A549 (cell line): ENCODE data around the gene TRIO. TPM values are rescaled to one million over a fixed set of nuclear protein-coding genes. Genes with fewer than 3 reads are reported as not detected.

Experiments used
- ATAC-seq, 2 experiments: fragments of 200-7000 bp in 1 of 2; fragments of >200 bp in 1 of 2; cut with Nextera tagmentation in 1 of 2; cut with Tn5 transposase in 1 of 2; 3 replicates each; pipeline versions ENCODE4 v1.8.0 to v1.9.1; 2018 to 2020; ENCODE audit warnings: mild to moderate bottlenecking in 1 of 2, moderate library complexity in 1 of 2
- CTCF ChIA-PET: fragments of 300-600 bp; sonication (Branson Sonifier 250); formaldehyde crosslinking; extraction: SDS; loops from one replicate; lab custom pipeline; 2021; ENCODE audit warnings: antibody characterized with exemption, inconsistent platforms; lab: Yijun Ruan, JAX
- POLR2A ChIA-PET: fragments of 350-600 bp; formaldehyde crosslinking; extraction: SDS; loops from one replicate; lab custom pipeline; 2021; ENCODE audit warnings: antibody characterized with exemption, inconsistent platforms; lab: Yijun Ruan, JAX
- DNase-seq, 2 experiments: peaks; one replicate each; pipeline versions ENCODE4 v3.0.0 to v3.0.0-alpha.2; 2011 to 2016; ENCODE audit warnings: low read depth in 1 of 2, low spot score in 1 of 2
- FAIRE-seq: peaks from 2 replicates; lab custom pipeline; 2011; peaks lifted over from hg19 to GRCh38; lab: Jason Lieb, UNC
- H3K27ac ChIP-seq, 2 experiments: fragments of >200 bp; sonication (Bioruptor Twin); formaldehyde crosslinking; 3 replicates each; pipeline ENCODE4 v1.5.1; 2016 to 2017
- H3K4me1 ChIP-seq: fragments of >200 bp; sonication (Bioruptor Twin); formaldehyde crosslinking; 3 replicates; pipeline ENCODE4 v1.6.1; 2016
- H3K4me2 ChIP-seq: fragments of >200 bp; sonication (Bioruptor Twin); formaldehyde crosslinking; 3 replicates; pipeline ENCODE4 v1.6.1; 2016
- H3K4me3 ChIP-seq: fragments of >200 bp; sonication (Bioruptor Twin); formaldehyde crosslinking; 3 replicates; pipeline ENCODE4 v1.5.1; 2016
- H3K9me3 ChIP-seq: fragments of >200 bp; sonication (Bioruptor Twin); formaldehyde crosslinking; 3 replicates; pipeline ENCODE4 v1.6.1; 2016
- CBX2 ChIP-seq: fragments of 200-600 bp; sonication (generic); IDR thresholded peaks from 2 replicates; pipeline ENCODE4 v1.6.1; 2016; ENCODE audit warnings: low read depth, mild to moderate bottlenecking, borderline replicate concordance
- CBX8 ChIP-seq: fragments of 200-600 bp; sonication (generic); IDR thresholded peaks from 2 replicates; pipeline ENCODE4 v1.6.1; 2016
- EHF ChIP-seq: fragments of 250-450 bp; sonication (Bioruptor Pico); IDR thresholded peaks from 2 replicates; pipeline ENCODE4 v1.5.0; 2020; ENCODE audit warnings: mild to moderate bottlenecking
- ESRRA ChIP-seq: fragments of 150-350 bp; IDR thresholded peaks from 2 replicates; pipeline ENCODE4 v1.6.1; 2014; ENCODE audit warnings: mild to moderate bottlenecking, low read length, borderline replicate concordance
- FOXS1 ChIP-seq: fragments of 250-450 bp; sonication (Bioruptor Pico); IDR thresholded peaks from 2 replicates; pipeline ENCODE4 v1.5.0; 2020; ENCODE audit warnings: mild to moderate bottlenecking, moderate library complexity
- HEYL ChIP-seq: fragments of 250-450 bp; sonication (Bioruptor Pico); IDR thresholded peaks from 2 replicates; pipeline ENCODE4 v1.8.0; 2021; ENCODE audit warnings: mild to moderate bottlenecking, moderate library complexity
- HOXA7 ChIP-seq: fragments of 250-450 bp; sonication (Bioruptor Pico); IDR thresholded peaks from 2 replicates; pipeline ENCODE4 v1.5.0; 2020; ENCODE audit warnings: mild to moderate bottlenecking, moderate library complexity
- KDM5A ChIP-seq: fragments of 200-600 bp; sonication (generic); IDR thresholded peaks from 2 replicates; pipeline ENCODE4 v1.6.1; 2016; ENCODE audit warnings: antibody characterized with exemption, mild to moderate bottlenecking
- MAZ ChIP-seq: fragments of 150-350 bp; IDR thresholded peaks from 2 replicates; pipeline ENCODE4 v1.6.1; 2014; ENCODE audit warnings: antibody characterized with exemption, low read depth, low read length, borderline replicate concordance
- NR3C1 ChIP-seq: fragments of >200 bp; sonication (Bioruptor Twin); formaldehyde crosslinking; IDR thresholded peaks from 3 replicates; pipeline ENCODE4 v1.6.1; 2017
- RAD21 ChIP-seq, 2 experiments: fragments of >200 bp in 1 of 2; sonication (Bioruptor Twin) in 1 of 2; formaldehyde crosslinking in 1 of 2; IDR thresholded peaks in 1 of 2; conservative IDR thresholded peaks in 1 of 2; 2 replicates in 1 of 2; 3 replicates in 1 of 2; pipeline ENCODE4 v1.6.1; 2012 to 2018; ENCODE audit warnings: inconsistent platforms in 1 of 2
- SMC3 ChIP-seq: fragments of >200 bp; sonication (Bioruptor Twin); formaldehyde crosslinking; IDR thresholded peaks from 3 replicates; pipeline ENCODE4 v1.6.1; 2018; ENCODE audit warnings: inconsistent platforms
- TP53 ChIP-seq: fragments of 250-450 bp; sonication (Bioruptor Pico); IDR thresholded peaks from 2 replicates; pipeline ENCODE4 v1.5.0; 2021; ENCODE audit warnings: mild to moderate bottlenecking, moderate library complexity
- WGBS: methylation state at CpG from one replicate; pipeline ENCODE4 v1.1.6; 2017; ENCODE audit errors: missing lambda C conversion rate; 5-methylcytosine and 5-hydroxymethylcytosine counted together
- polyA plus RNA-seq, 4 experiments: library from polyadenylated mRNA; depleted of rRNA in 3 of 4; stranded (reverse); fragments of >200 nt; fragmentation: RNase III in 1 of 4; extraction: RNeasy Plus Mini Kit Qiagen cat#74134 plus additional on column Dnase treatment in 1 of 4; gene quantifications; 2 replicates in 3 of 4; 3 replicates in 1 of 4; pipeline ENCODE4 v1.2.3, GENCODE V29; 2011 to 2017
- TF ChIP-seq, protein P1 (sequence below): IDR thresholded peaks from 2 replicates; pipeline ENCODE4 v1.6.1; 2012
- TF ChIP-seq, protein P2 (sequence below): fragments of 450-650 bp; IDR thresholded peaks from 2 replicates; pipeline ENCODE4 v1.6.1; 2014; ENCODE audit warnings: antibody characterized with exemption
- TF ChIP-seq, protein P3 (sequence below): fragments of 250-450 bp; sonication (Bioruptor Pico); IDR thresholded peaks from 2 replicates; pipeline ENCODE4 v1.5.0; 2021; ENCODE audit warnings: mild to moderate bottlenecking, moderate library complexity, borderline replicate concordance
- TF ChIP-seq, protein P4 (sequence below): IDR thresholded peaks from 2 replicates; pipeline ENCODE4 v1.6.1; 2012; ENCODE audit warnings: low read depth, borderline replicate concordance

The TRIO gene
- polyA plus RNA-seq, 2 of the 4 experiments (the other 2 are of a cell fraction): 47.5 to 79.0 TPM

DNA sequence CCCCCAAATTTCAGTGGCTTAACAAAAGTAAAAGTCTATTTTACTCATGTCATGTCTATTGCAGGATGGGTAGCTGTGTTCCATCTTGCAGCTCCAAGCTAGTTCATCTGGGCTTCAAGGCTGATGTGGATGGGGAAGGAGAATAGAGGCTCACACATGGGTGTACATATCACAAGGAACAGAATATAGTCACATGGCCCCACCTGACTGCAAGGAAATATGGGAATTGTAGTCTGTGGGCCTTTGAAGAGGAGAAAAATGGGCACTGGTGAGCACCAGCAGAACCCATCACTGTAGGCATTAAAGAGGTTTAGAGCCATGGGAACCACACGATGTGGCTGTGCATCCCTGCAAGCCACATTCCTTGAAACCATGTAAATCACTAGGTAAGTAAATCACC, 17.9 kb upstream of the TRIO start:
- POLR2A ChIA-PET: no interaction called here
- no peak for FAIRE-seq
- CTCF ChIA-PET: no interaction called here

DNA sequence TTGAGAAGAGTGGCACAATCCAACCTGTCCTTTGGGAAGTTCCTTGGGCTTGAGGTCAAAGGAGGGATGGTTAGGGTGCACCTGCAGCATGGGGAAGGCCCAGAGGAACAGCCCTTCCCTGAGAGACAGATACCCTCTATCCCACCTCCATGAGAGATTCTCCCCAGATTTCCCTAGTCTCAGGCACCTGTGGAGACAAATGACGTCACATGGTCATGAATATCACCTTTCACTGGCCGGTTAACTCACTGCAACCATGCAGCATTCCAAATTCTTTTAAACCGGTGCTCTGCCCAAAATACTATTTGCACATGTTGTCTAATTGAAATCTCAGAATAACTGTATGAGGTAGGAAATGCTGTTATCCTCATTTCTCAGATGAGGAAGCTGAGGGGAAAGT, 15.6 kb upstream of the TRIO start:
- H3K4me1 ChIP-seq: no peaks in the 10 kb centered on the region
- ChIA-PET POLR2A (no interaction called here), CTCF (no interaction called here)
- no peaks in the 10 kb centered on the region for H3K9me3 ChIP-seq
- no peak overlapping the region for H3K27ac ChIP-seq
- FAIRE-seq: no peak
- DNase-seq: no peak
- H3K4me2 ChIP-seq: no peak overlapping the region
- WGBS: 72% methylated on average over 3 of the region's 3 CpGs
- TF ChIP-seq ESRRA (no peak), SMC3 (no peak), HOXA7 (CRISPR knock-in tag) (no peak)
- TF ChIP-seq, protein P1, sequence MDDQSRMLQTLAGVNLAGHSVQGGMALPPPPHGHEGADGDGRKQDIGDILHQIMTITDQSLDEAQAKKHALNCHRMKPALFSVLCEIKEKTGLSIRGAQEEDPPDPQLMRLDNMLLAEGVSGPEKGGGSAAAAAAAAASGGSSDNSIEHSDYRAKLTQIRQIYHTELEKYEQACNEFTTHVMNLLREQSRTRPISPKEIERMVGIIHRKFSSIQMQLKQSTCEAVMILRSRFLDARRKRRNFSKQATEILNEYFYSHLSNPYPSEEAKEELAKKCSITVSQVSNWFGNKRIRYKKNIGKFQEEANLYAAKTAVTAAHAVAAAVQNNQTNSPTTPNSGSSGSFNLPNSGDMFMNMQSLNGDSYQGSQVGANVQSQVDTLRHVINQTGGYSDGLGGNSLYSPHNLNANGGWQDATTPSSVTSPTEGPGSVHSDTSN: no peak
- ATAC-seq: no peak
- no peak overlapping the region for H3K4me3 ChIP-seq

More for the DNA sequence above, 17.9 kb upstream of the TRIO start:
- Histone ChIP-seq H3K4me1 (no peaks in the 10 kb centered on the region), H3K4me3 (no peak overlapping the region), H3K9me3 (no peaks in the 10 kb centered on the region), H3K27ac (no peak overlapping the region), H3K4me2 (no peak overlapping the region)
- no peak for TF ChIP-seq RAD21 (conservative IDR thresholded peaks at IDR 0.05 in 1 of 2, IDR thresholded peaks at IDR 0.05 in 1 of 2)
- TF ChIP-seq, protein P2, sequence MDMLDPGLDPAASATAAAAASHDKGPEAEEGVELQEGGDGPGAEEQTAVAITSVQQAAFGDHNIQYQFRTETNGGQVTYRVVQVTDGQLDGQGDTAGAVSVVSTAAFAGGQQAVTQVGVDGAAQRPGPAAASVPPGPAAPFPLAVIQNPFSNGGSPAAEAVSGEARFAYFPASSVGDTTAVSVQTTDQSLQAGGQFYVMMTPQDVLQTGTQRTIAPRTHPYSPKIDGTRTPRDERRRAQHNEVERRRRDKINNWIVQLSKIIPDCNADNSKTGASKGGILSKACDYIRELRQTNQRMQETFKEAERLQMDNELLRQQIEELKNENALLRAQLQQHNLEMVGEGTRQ: 0 out of 2 replicates have a peak, but pooled peaks have one; percentile 18
- peak in 1 of 2 experiments; percentile 60; a peak in 2 of 6 replicates for ATAC-seq
- DNase-seq: no peak
- 92% methylated on average over 1 of the region's 1 CpG for WGBS

DNA sequence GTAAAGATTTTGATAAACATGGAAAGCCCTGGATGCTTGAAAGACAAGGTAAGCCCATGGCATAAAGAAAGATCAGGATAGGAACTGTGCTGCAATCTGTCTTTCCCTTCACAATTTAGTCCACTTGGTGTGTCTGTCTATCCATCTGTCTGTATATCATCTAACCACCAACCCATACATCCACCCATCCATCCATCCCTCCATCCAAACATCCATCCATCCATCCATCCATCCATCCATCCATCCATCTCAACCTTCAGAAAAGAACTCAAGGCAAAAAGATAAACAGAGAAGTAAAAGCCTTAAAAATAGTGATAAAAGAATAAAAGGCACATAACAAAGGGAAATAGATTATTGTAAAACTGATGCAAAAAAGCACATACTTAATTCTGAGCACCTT, 15.1 kb upstream of the TRIO start:
- ChIA-PET CTCF (no interaction called here), POLR2A (no interaction called here)
- DNase-seq (no peak), ATAC-seq (no peak), FAIRE-seq (no peak)
- Histone ChIP-seq H3K27ac (no peak overlapping the region), H3K4me1 (no peaks in the 10 kb centered on the region), H3K4me3 (no peak overlapping the region), H3K9me3 (no peaks in the 10 kb centered on the region)
- TF ChIP-seq TP53 (CRISPR knock-in tag) (no peak), CBX2 (no peak), CBX8 (no peak), MAZ (no peak), KDM5A (no peak), NR3C1 (no peak), FOXS1 (CRISPR knock-in tag) (no peak), HEYL (CRISPR knock-in tag) (no peak), EHF (CRISPR knock-in tag) (no peak), RAD21 (conservative IDR thresholded peaks at IDR 0.05 in 1 of 2, IDR thresholded peaks at IDR 0.05 in 1 of 2) (no peak)
- TF ChIP-seq, protein P3, sequence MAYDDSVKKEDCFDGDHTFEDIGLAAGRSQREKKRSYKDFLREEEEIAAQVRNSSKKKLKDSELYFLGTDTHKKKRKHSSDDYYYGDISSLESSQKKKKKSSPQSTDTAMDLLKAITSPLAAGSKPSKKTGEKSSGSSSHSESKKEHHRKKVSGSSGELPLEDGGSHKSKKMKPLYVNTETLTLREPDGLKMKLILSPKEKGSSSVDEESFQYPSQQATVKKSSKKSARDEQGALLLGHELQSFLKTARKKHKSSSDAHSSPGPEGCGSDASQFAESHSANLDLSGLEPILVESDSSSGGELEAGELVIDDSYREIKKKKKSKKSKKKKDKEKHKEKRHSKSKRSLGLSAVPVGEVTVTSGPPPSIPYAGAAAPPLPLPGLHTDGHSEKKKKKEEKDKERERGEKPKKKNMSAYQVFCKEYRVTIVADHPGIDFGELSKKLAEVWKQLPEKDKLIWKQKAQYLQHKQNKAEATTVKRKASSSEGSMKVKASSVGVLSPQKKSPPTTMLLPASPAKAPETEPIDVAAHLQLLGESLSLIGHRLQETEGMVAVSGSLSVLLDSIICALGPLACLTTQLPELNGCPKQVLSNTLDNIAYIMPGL: no peak
- TF ChIP-seq, protein P4, sequence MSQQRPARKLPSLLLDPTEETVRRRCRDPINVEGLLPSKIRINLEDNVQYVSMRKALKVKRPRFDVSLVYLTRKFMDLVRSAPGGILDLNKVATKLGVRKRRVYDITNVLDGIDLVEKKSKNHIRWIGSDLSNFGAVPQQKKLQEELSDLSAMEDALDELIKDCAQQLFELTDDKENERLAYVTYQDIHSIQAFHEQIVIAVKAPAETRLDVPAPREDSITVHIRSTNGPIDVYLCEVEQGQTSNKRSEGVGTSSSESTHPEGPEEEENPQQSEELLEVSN: no peak
- TF ChIP-seq, all 56 proteins: peak for 0
- no peak overlapping the region for H3K4me2 ChIP-seq
